Activated naive CD4-positive, alpha-beta T cell treated with anti-CD3 and anti-CD28 coated beads, Interleukin-2, amount 50 U/mL, for 72 hours (primary cell): ENCODE data around the gene PCBP1. TPM values are rescaled to one million over a fixed set of nuclear protein-coding genes. Genes with fewer than 3 reads are reported as not detected.
"Not testable (repeated sequence)": the region's sequence is repeated elsewhere in the genome, so short reads cannot be mapped to it uniquely, and the experiment has no call there.

Source experiments
- ATAC-seq, 2 donors: fragments of 150-1000 bp; cut with Tn5 transposase; 2 replicates each; pipeline ENCODE4 v1.10.0; 2021; ENCODE audit warnings: mild to moderate bottlenecking in 2 of 2, moderate library complexity in 2 of 2
- DNase-seq, 2 donors: peaks; one replicate each; pipeline ENCODE4 v3.0.0; 2021 to 2022; ENCODE audit warnings: low spot score in 2 of 2
- H3K27ac Mint-ChIP-seq, 2 donors: one replicate each; pipeline ENCODE4 v1.8.0; 2022; ENCODE audit warnings: mild to moderate bottlenecking in 2 of 2, mixed read lengths in 2 of 2
- H3K36me3 Mint-ChIP-seq, 2 donors: one replicate each; pipeline ENCODE4 v1.8.0; 2022; ENCODE audit warnings: mixed read lengths in 2 of 2
- H3K9me3 Mint-ChIP-seq, 2 donors: one replicate each; pipeline ENCODE4 v1.8.0; 2022; ENCODE audit warnings: mixed read lengths in 2 of 2
- total RNA-seq, 2 donors: library from RNA; stranded (reverse); gene quantifications; one replicate each; pipeline ENCODE4 v1.2.3, GENCODE V29; 2022

Gene PCBP1
- 100 to 1,000 TPM; 339 to 451 TPM for total RNA-seq

DNA sequence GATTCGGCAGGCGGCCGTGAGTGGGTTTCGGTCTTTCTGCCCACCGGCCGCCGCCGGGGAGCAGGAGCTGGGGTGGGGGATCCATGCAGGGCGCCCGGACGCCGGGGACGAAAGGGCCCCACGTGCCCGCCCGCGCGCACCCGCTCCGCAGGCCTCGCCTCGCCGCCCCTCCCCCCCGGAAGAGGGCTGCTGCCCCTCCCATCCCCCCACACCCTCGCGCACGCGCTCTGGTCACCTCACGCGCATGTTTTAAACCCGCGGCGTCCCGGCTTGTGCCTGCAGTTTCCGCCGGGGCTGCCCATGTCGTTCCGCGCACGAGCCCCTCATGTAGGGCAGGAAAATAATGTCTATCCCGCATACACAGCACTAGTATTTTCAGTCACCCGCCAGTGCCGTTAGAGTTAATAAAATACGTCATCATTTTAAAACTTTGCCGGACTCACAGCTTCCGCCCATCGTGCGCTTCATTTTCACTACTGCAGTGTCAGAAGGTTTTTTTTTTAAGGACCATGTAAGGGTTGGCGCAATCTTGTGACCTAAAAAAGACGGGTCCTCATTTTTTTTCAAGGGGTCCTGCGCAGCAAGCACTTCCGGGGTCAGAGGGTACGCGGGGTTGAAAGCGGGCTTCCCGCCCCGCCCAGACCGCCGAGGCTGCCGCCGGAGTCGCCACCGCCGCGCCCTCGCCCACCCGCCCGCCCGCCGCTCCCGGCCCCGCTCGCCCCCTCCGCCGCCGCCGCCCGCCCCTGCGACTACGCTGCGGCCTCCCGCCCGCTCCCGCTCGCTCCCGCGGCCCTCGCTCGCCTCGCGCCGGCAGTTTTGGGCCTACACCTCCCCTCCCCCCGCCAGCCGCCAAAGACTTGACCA, at the start of gene PCBP1:
Gene PCBP1, plus strand, starts transcription at position 640 of the 864 bp plus-strand sequence. CDS start 267 bp downstream, outside the sequence.
- Mint-ChIP-seq H3K9me3 (peaks cover 0 to 2% of the 10 kb centered on the region in 2 donors), H3K36me3 (peaks cover 51 to 54% of the 10 kb centered on the region in 2 donors), H3K27ac (peak within 1 kb of the TSS; percentile 98 to 100)
- DNase-seq: peak; percentile 96 to 99
- ATAC-seq: peak; percentile 41 to 62

DNA sequence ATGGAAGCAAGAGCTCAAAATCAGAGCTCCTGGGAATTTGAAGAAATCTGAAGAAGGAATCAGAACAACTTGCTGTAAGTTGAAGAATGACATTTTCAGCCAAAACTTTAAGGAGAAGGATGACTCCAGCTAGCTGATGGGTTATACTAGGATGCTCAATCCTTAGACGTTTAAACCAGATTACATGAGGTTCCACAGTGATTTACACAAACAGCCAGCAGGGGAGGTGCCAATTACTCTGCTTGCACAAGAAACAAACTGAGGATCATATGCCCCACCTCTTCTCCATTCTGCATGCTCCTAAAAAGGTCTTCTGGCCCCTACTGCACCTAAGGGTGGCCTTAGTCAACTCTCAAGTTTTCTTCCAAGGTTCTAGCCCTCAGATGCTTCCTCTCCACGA, 47.9 kb upstream of the PCBP1 start:
- no peaks in the 10 kb centered on the region for H3K9me3 Mint-ChIP-seq
- H3K27ac Mint-ChIP-seq: no peak overlapping the region
- H3K36me3 Mint-ChIP-seq: peaks cover 5% of the 10 kb centered on the region in 2 donors
- ATAC-seq: no peak
- DNase-seq: no peak

DNA sequence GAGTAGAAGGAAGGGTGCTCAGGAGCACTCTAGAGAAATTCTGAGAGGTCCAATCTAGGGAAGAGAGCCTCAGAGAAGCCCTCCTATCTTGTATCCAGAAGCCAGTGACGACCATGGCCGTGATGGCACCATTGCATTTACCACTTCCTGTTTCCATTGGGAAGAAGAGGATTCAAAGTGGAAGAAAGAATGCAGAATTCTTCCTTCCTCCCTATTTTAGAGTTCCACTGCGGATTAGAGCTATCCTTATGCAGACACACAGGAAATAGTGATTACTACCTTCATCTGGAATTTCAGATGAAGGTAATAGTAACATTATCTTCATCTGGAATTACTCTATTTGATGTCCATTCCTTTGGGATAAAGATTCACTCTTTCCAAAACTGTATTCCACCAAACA, 45.6 kb upstream of the PCBP1 start:
- Mint-ChIP-seq H3K9me3 (no peaks in the 10 kb centered on the region), H3K27ac (peak overlapping the region in 1 of 2 donors; percentile 79), H3K36me3 (peaks cover 10 to 13% of the 10 kb centered on the region in 2 donors)
- DNase-seq (no peak), ATAC-seq (no peak)

DNA sequence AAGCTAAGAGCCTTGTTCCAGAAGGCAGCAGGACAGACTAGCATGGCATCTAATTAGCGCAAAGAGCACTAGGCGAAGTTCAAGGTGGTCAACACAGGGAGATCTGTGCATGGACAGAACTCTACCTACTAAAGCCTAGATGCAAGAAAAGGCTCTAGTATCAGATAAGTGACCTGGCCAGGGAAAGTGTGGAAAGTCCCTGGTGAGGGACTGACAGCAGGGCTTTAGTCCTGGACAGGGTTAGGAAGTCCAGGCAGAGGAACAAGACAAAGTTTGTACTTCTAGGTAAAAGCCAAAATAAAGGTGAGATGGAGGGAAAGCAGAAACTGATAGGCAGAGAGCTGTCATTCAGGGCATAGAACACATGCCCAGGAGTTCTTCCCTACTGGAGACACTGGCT, 45.0 kb upstream of the PCBP1 start:
- Mint-ChIP-seq H3K9me3 (no peaks in the 10 kb centered on the region), H3K27ac (no peak overlapping the region), H3K36me3 (peaks cover 11 to 14% of the 10 kb centered on the region in 2 donors)
- no peak for DNase-seq
- ATAC-seq: no peak

DNA sequence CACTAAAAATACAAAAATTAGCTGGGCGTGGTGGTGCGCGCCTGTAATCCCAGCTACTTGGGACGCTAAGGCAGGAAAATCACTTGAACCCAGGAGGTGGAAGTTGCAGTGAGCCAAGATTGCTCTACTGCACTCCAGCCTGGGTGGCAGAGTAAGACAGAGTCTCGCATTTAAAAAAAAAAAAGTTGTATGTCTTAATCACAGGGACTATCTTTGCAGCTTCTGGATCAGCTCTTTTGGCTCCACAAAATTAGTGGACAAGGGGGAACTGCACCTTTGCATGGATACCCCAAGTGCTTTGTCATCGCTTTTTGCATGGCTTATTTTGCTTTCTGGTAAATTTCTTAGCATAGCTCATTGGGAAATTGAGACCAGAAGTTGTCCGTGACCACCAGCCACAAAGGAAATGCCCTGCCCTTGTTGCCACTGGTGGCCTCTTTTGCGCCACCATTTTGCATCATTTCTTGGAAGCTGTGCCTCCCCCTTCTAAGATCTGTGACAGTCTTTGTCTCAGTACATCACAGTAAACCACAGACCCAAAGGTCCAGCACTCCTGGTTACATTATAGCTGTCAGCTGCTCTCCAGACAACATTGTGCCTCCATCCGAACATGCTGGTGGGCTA, 43.9 kb upstream of the PCBP1 start:
- DNase-seq: peak; percentile 4 to 57
- H3K27ac Mint-ChIP-seq: peak overlapping the region; percentile 19 to 46
- peak; percentile 32 to 71 for ATAC-seq
- H3K36me3 Mint-ChIP-seq: peaks cover 12 to 17% of the 10 kb centered on the region in 2 donors
- H3K9me3 Mint-ChIP-seq: no peaks in the 10 kb centered on the region

DNA sequence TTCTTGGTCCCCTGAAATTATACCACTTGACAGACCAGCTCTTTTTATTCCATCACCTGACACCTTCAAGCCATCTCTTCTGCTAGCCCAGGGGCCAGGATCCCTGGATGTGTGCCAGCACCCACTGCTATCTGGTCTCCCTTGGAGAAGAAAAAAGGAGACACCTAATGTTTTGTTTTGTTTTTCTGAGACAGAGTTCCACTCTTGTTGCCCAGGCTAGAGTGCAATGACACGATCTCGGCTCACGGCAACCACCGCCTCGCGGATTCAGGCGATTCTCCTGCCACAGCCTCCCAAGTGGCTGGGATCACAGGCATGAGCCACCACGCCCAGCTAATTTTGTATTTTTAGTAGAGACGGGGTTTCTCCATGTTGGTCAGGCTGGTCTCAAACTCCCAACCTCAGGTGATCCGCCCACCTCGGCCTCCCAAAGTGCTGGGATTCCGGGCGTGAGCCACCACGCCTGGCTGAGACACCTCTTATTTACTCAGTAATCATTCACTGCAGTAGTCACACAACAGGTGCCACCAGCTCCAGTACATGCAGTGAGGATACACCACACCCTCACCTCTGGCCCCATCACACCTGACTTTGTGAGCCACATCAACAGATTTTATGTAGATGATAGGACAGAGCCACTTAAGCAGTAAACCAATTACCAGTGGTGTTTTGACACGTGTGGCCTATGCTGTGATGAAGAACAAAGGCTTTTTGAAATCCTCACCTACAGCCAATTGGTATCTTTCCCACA, 42.8 kb upstream of the PCBP1 start:
- no peak for ATAC-seq

DNA sequence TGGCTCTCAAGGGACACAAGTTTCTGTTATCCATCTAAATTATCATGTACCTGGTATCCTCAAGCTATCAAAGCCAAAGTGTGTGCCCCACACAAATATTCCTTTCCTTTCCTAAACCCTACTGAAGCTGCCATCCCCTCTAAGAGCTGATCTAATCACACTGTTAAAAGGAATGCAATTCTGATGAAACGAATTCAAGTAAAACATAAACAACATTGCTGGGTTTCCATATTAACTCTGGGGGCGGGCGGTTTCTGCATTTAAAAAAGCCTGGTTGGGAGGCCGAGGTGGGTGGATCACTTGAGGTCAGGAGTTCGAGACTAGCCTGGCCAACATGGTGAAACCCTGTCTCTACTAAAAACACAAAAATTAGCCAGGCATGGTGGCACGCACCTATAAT, 41.9 kb upstream of the PCBP1 start:
- H3K27ac Mint-ChIP-seq: peak overlapping the region in 1 of 2 donors; percentile 53
- ATAC-seq (no peak), DNase-seq (no peak)
- no peaks in the 10 kb centered on the region for H3K9me3 Mint-ChIP-seq
- H3K36me3 Mint-ChIP-seq: peaks cover 9 to 13% of the 10 kb centered on the region in 2 donors

More for the DNA sequence above, 42.8 kb upstream of the PCBP1 start:
- no peak for DNase-seq
- H3K27ac Mint-ChIP-seq: peak overlapping the region in 1 of 2 donors; percentile 19
- H3K36me3 Mint-ChIP-seq: peaks cover 9 to 13% of the 10 kb centered on the region in 2 donors
- no peaks in the 10 kb centered on the region for H3K9me3 Mint-ChIP-seq

DNA sequence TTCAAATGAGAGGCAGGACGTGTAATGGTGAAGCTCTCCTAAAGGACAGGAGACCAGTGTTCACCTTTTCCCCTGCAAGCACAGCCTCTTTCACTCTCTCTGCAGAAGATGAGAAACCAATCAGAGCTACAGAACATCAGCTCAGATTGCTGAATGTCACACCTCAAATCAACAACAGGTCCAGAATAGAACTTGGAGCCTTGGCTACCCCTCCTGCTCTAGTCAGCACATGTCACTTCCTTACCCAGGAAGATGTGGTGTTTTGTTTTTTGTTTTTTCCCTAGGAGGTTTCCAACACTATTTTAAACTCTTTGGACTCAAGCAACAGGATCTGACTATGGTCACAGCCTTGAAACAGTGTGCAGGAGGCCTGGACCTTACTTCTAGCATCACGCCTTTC, 41.3 kb upstream of the PCBP1 start:
- DNase-seq: no peak
- Mint-ChIP-seq H3K27ac (peak overlapping the region; percentile 37 to 53), H3K9me3 (no peaks in the 10 kb centered on the region), H3K36me3 (peaks cover 9 to 15% of the 10 kb centered on the region in 2 donors)
- ATAC-seq: no peak

DNA sequence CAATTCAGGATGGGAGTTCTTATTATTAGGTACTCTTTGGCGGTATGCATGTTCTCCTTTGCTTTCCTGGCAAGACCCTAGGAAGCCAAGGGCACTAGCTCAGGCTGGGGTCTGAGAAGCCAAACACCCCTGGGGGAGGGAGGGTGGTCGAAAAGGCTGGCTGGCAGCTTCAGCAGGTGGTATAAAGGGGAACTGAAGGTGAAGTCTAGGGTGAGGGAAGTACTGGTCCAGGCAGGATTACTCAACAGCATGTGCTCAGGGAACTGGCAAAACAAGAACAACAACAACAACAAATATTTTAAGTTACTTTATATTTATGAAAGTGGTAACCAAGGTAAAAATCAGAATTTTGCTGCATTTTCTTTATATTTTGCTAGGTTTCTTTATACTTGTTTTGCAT, 40.7 kb upstream of the PCBP1 start:
- Mint-ChIP-seq H3K27ac (peak overlapping the region; percentile 53 to 93), H3K36me3 (peaks cover 9 to 21% of the 10 kb centered on the region in 2 donors), H3K9me3 (no peaks in the 10 kb centered on the region)
- no peak for ATAC-seq
- no peak for DNase-seq

DNA sequence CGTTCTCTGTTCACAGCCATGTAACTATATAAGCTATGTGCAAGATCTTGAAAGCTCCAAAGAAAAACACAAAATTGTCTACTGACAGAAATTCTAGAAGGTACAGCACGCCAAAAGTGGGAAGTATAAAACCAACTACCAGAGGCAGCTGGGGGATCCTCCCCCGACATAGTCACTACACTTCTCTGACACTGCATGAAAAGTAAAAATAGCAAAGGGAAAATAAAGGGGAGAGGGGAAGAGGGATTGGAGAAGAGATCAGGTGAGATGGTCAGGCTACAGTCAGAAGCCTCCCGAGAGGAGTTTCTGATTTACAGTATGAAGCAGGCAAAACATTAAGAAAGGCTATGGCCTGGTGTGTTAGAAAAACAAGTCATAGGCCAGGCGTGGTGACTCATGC, 39.8 kb upstream of the PCBP1 start:
- Mint-ChIP-seq H3K27ac (peak overlapping the region in 1 of 2 donors; percentile 67), H3K36me3 (peaks cover 9 to 21% of the 10 kb centered on the region in 2 donors), H3K9me3 (no peaks in the 10 kb centered on the region)
- DNase-seq: no peak
- ATAC-seq: no peak

DNA sequence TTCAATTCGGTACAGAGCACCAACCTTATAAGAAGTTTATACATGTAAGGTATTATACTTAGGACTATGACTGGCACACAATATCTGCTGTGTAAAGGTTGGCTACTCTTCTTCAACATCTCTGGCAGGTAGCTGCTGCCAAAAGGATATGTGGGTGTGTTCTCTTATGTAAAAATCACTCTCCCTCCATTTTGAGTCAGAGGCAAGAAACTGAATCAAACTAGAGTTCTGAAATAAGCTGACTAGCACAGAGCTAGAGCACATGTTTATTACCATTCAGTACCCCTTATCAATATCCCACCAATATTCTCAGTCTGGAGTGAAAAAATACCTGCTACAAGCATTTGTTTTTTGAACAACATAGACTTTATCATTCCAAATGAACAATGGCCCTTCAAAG, 38.0 kb upstream of the PCBP1 start:
- no peak for DNase-seq
- Mint-ChIP-seq H3K9me3 (no peaks in the 10 kb centered on the region), H3K27ac (no peak overlapping the region), H3K36me3 (peaks cover 9 to 21% of the 10 kb centered on the region in 2 donors)
- ATAC-seq: no peak

DNA sequence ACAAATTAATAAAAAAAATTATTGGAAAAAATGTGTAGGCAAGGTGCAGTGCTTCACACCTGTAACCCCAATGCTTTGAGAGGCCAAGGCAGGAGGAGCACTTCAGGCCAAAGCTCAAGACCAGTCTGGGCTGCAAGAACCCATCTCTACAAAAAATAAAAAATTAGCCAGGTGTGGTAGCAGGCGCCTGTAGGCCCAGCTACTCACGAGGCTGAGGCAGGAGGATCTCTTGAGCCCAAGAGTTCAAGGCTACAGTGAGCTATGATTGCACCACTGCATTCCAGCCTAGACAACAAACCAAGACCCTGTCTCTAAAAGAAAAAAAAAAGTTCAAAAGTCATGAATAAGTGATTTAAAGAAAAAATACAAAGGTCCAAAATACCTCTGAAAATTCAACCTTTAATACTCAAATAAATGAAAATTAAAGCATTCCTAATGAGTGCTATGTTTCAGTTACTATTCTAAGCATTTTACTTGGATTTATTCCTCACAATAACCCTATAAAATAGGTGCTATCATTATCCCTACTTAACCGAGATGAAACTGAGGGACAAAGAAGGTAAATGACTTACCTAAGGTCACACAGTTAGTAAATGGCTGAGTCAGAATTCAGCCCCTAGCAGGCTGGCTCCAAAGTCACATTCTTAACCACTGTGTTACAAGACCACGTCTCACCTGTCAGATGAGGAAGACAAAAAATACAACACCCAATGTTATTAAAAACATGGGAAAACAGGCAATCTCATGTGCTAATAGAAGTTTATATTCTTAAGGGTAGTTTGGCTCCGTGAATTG, 36.4 kb upstream of the PCBP1 start:
- peak overlapping the region in 1 of 2 donors; percentile 33 for H3K27ac Mint-ChIP-seq
- H3K36me3 Mint-ChIP-seq: peaks cover 15 to 25% of the 10 kb centered on the region in 2 donors
- H3K9me3 Mint-ChIP-seq: no peaks in the 10 kb centered on the region
- ATAC-seq (no peak), DNase-seq (no peak)

DNA sequence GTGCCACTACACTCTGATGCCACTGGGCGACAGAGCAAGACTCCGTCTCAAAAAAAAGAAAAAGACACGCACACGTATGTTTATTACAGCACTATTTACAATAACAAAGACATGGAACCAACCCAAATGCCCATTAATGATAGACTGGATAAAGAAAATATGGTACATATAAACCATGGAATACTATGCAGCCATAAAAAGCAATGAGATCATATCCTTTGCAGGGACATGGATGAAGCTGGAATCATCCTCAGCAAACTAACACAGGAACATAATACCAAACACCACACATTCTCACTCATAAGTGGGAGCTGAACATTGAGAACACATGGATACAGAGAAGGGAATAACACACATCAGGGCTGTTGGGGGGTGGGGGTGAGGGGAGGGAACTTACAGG, 32.0 kb upstream of the PCBP1 start:
- DNase-seq, H3K9me3 Mint-ChIP-seq, H3K27ac Mint-ChIP-seq, ATAC-seq: not testable (repeated sequence)
- peaks cover 9 to 14% of the 10 kb centered on the region in 2 donors for H3K36me3 Mint-ChIP-seq

DNA sequence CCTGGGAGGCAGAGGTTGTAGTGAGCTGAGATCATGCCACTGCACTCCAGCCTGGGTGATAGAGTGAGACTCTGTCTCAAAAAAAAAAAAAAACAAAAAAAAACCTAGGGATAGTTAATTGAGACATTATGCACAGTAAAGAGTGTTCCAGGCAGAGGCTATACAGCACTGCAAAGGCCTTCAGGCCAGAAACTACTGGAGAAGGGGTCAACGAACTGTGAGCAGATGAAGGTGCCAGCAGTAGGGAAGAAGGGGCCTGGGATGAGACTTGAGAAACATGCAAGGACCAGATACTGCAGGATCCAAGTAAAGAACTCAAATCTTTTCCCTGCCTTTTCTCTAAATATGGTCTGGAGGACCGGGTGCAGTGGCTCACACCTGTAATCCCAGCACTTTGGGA, 26.0 kb upstream of the PCBP1 start:
- no peaks in the 10 kb centered on the region for H3K9me3 Mint-ChIP-seq
- H3K36me3 Mint-ChIP-seq: peaks cover 4 to 14% of the 10 kb centered on the region in 2 donors
- no peak for DNase-seq
- H3K27ac Mint-ChIP-seq: no peak overlapping the region
- ATAC-seq: no peak

DNA sequence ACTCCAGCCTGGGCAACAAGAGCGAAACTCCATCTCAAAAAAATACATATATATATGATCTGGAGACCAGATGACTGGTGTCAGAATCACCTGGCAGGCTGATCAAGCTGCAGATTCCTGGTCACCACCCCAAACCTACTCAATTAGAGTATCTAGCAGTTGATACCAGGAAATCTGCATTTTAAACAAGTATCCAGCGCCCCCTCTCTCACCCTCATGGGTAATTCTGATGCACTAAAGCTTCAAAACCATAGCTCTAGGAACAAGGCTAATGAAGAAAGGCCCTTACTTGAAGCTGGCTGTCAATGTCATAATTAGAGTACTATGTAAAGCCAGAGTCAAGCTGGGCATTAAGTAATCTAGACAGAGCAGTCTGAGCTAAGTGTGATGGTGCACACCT, 25.0 kb upstream of the PCBP1 start:
- Mint-ChIP-seq H3K27ac (no peak overlapping the region), H3K36me3 (peaks cover 12 to 14% of the 10 kb centered on the region in 2 donors), H3K9me3 (no peaks in the 10 kb centered on the region)
- ATAC-seq (no peak), DNase-seq (no peak)

DNA sequence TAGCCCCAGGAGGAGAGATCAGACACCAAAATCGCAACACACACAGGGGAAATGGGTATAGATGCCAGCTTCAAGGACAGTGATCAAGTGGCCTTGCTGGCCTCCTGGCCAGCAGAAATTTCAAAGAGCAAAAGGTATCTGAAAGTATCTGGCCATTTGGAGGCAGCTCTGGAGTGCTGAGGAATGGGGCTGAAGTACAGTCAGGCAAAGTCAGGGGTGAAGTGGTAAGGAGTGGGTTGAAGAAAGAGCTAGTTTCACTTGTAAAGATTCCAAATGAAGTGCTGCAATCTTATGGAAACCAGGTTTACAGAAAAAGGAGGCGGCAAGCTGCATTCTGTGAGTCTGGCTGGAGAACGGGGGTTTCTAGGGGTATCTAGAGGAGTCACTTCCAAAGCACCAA, 19.2 kb upstream of the PCBP1 start:
- DNase-seq: no peak
- peak overlapping the region; percentile 91 to 98 for H3K27ac Mint-ChIP-seq
- no peaks in the 10 kb centered on the region for H3K9me3 Mint-ChIP-seq
- ATAC-seq: no peak
- peaks cover 17% of the 10 kb centered on the region in 2 donors for H3K36me3 Mint-ChIP-seq
